Measurements from ENCODE around the gene C1QTNF9B.

C1QTNF9B gene

DNA sequence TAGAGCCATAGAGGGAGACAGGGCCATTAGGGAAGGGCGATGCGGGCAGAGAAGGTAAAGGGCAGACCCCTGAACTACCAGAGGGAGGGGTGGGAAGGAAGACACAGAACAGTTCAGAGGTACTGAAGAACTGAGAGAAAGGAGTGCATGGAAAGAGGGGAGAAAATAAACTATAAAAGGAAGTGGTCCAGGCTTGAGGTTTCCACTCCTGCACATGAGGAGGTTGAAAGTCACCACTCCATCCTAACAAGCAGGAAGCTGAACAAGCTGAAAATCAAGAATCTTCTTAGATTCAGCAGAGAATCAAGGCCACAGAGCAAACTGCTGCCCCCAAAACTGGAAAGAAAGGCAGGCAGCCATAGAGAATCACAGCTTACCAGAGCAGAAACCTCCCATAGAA, 53.2 kb downstream of the C1QTNF9B start:
- H3K27ac ChIP-seq (ENCODE audit: low read length) = no peak overlapping the region

DNA sequence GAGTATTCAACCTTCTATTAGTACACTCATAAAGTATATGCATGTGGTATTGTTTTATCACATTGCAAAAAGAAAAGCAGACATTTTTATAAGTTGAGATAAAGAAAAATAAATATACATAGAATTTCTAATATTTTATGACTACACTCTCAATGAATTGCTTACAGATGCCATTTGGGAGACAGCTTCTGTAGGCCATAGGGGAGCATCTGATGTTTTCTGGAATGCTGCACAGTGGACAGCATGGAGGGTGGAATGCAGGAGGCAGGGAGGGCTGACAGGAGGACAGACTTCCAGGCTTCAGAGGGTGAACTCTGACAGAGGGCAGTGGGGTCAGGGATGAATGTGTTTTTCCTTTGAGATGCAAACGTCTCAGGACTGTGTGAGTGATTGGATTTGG, 53.9 kb downstream of the C1QTNF9B start:
- Histone ChIP-seq H3K9me3 (ENCODE audit: control insufficient read depth in 2 of 2, low read length in 2 of 2) (no peaks in the 10 kb centered on the region), H3K4me3 (ENCODE audit: low read length in 2 of 2) (no peak overlapping the region), H3K27ac (ENCODE audit: low read length) (no peak overlapping the region)

More for the DNA sequence above, 53.2 kb downstream of the C1QTNF9B start:
- no peaks in the 10 kb centered on the region for H3K4me1 ChIP-seq (ENCODE audit: control insufficient read depth, insufficient read depth, low read length)
- no peak overlapping the region for H3K4me3 ChIP-seq (ENCODE audit: low read length in 2 of 2)
- peaks cover 4 to 6% of the 10 kb centered on the region in 2 donors for H3K36me3 ChIP-seq (ENCODE audit: control insufficient read depth in 2 of 2, insufficient read depth in 2 of 2, low read length in 2 of 2)
- no peaks in the 10 kb centered on the region for H3K9me3 ChIP-seq (ENCODE audit: control insufficient read depth in 2 of 2, low read length in 2 of 2)
- no peak overlapping the region for H3K9ac ChIP-seq (ENCODE audit: low read length in 2 of 2)
- no peaks in the 10 kb centered on the region for H3K27me3 ChIP-seq (ENCODE audit: control insufficient read depth in 1 of 2, insufficient read depth in 2 of 2, low read length in 2 of 2)

DNA sequence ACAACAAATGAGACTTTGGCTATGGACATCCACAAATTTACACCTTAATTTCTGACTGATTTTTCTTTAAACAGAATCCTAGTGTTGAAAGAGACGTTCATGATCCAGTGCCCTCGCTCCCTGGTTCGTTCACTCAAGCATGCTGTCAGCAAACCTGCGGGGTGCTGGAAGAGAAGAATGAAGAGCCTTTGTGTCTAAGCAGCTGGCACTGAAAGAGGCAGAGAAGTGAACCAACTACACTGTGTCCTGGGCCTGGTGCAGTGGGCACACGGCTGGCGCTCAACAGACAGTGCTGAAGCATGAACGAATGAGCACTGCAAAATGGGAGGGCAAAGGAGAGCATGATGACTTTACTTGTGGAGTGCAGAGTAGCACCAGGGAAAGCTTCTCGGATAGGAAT, 54.9 kb downstream of the C1QTNF9B start:
- H3K36me3 ChIP-seq (ENCODE audit: control insufficient read depth in 2 of 2, insufficient read depth in 2 of 2, low read length in 2 of 2) = peaks cover 1 to 6% of the 10 kb centered on the region in 2 donors
- no peak overlapping the region for H3K27ac ChIP-seq (ENCODE audit: low read length)
- no peaks in the 10 kb centered on the region for H3K9me3 ChIP-seq (ENCODE audit: control insufficient read depth in 2 of 2, low read length in 2 of 2)
- H3K9ac ChIP-seq (ENCODE audit: low read length in 2 of 2) = no peak overlapping the region
- H3K4me1 ChIP-seq (ENCODE audit: control insufficient read depth, insufficient read depth, low read length) = no peaks in the 10 kb centered on the region
- H3K4me3 ChIP-seq (ENCODE audit: low read length in 2 of 2) = no peak overlapping the region
- no peaks in the 10 kb centered on the region for H3K27me3 ChIP-seq (ENCODE audit: control insufficient read depth in 1 of 2, insufficient read depth in 2 of 2, low read length in 2 of 2)

More for the DNA sequence above, 53.9 kb downstream of the C1QTNF9B start:
- Histone ChIP-seq H3K9ac (ENCODE audit: low read length in 2 of 2) (no peak overlapping the region), H3K27me3 (ENCODE audit: control insufficient read depth in 1 of 2, insufficient read depth in 2 of 2, low read length in 2 of 2) (no peaks in the 10 kb centered on the region), H3K4me1 (ENCODE audit: control insufficient read depth, insufficient read depth, low read length) (no peaks in the 10 kb centered on the region), H3K36me3 (ENCODE audit: control insufficient read depth in 2 of 2, insufficient read depth in 2 of 2, low read length in 2 of 2) (peaks cover 0 to 6% of the 10 kb centered on the region in 2 donors)
